Adrenal gland (tissue), 12 donors: ENCODE data around the gene CDHR2. TPM values are rescaled to one million over a fixed set of nuclear protein-coding genes. Genes with fewer than 3 reads are reported as not detected.

Experiments used
- DNase-seq, 7 donors: peaks; one replicate each; pipeline ENCODE4 v3.0.0-alpha.2; 2019 to 2020
- H3K27ac ChIP-seq, 5 donors: fragments of 200-600 bp; sonication (generic) in 4 of 5; 1 replicate in 3 of 5; 2 replicates in 2 of 5; pipeline versions ENCODE4 v1.5.1 to v1.8.0; 2016 to 2020; ENCODE audit warnings: mild to moderate bottlenecking in 1 of 5
- H3K27me3 ChIP-seq: fragments of 200-600 bp; 2 replicates; pipeline ENCODE4 v1.8.0; 2021
- H3K36me3 ChIP-seq, 2 donors: fragments of 200-600 bp; replicated peaks in 1 of 2; 1 replicate in 1 of 2; 2 replicates in 1 of 2; pipeline versions ENCODE4 v1.5.1 to v1.8.0; 2018 to 2022
- H3K4me1 ChIP-seq, 2 donors: fragments of 200-600 bp; replicated peaks in 1 of 2; 1 replicate in 1 of 2; 2 replicates in 1 of 2; pipeline versions ENCODE4 v1.5.1 to v1.8.0; 2018 to 2021
- H3K4me3 ChIP-seq, 4 donors: fragments of 200-600 bp; sonication (generic) in 3 of 4; one replicate each; pipeline ENCODE4 v1.5.1; 2016 to 2018
- H3K9me3 ChIP-seq, 3 donors: fragments of 200-600 bp; sonication (generic) in 1 of 3; replicated peaks in 1 of 3; 1 replicate in 2 of 3; 2 replicates in 1 of 3; pipeline versions ENCODE4 v1.5.1 to v1.8.0; 2016 to 2021
- CTCF ChIP-seq, 6 experiments: fragments of 450-650 bp in 4 of 6; fragments of 200-600 bp in 2 of 6; sonication (generic) in 1 of 6; IDR thresholded peaks; 1 replicate in 5 of 6; 2 replicates in 1 of 6; pipeline versions ENCODE4 v1.5.1 to v1.8.0; 2016 to 2021; ENCODE audit warnings: antibody characterized with exemption in 6 of 6, mild to moderate bottlenecking in 2 of 6, moderate library complexity in 1 of 6
- POLR2A ChIP-seq, 2 donors: fragments of 450-650 bp; IDR thresholded peaks; one replicate each; pipeline ENCODE4 v1.6.1; 2017; ENCODE audit warnings: antibody characterized with exemption in 2 of 2, mild to moderate bottlenecking in 2 of 2, moderate library complexity in 1 of 2
- WGBS, 4 donors: extraction: QIAGEN DNeasy Blood & Tissue Kit in 2 of 4; methylation state at CpG; one replicate each; pipeline versions ENCODE4 v1.1.5 to v1.1.7; 2013 to 2017; 5-methylcytosine and 5-hydroxymethylcytosine counted together
- intact Hi-C, 2 donors: fragments of 100-400 bp; cut with DNase I; formaldehyde crosslinking; loops; one replicate each; pipeline versions ENCODE4 v1.14.1 to v1.15.0; 2022 to 2023
- polyA plus RNA-seq, 3 donors: library from polyadenylated mRNA; stranded (reverse); fragments of 200-250 nt in 2 of 3; fragments of 350-450 nt in 1 of 3; fragmentation: Illumina TruSeq in 1 of 3; extraction: RNeasy Lipid Tissue Mini Kit (QIAGEN cat#74804) in 1 of 3; gene quantifications; one replicate each; pipeline ENCODE4 v1.2.3, GENCODE V29; 2013 to 2014
- total RNA-seq, 9 donors: library from RNA; depleted of rRNA in 4 of 9; stranded (reverse); fragments of >200 nt in 4 of 9; fragments of 120-200 nt in 1 of 9; fragmentation: NEBNext Ultra II Directional in 1 of 9; extraction: Animal tissue kit (Norgen Biotek cat#: 25700) in 1 of 9; gene quantifications; one replicate each; pipeline versions ENCODE4 v1.1.0 to v1.2.4, GENCODE V29; 2013 to 2023
- donor health status: healthy with polysubstance abuse.
- donor health status: Bipolar disorder and iron deficiency.
- donor health status: DM: yes; HTN: yes; CAD: no.
- donor health status: DM: no; HTN: no; CAD: no.
- donor health status: DM: no; HTN: no; CAD: no.
- donor health status: DM: yes; HTN: yes; CAD: no.

CDHR2 gene
- total and polyA plus RNA-seq, 12 donors: under 0.01 to 0.55 (median 0.15) TPM; not detected in 2

GRCh38 chr5:176601901-176602482, 52.9 kb downstream of the CDHR2 start:
- no peak overlapping the region for H3K27ac ChIP-seq
- no peaks in the 10 kb centered on the region for H3K4me1 ChIP-seq
- no peak for DNase-seq
- intact Hi-C loops: no loop called here
- H3K4me3 ChIP-seq: no peak overlapping the region
- WGBS, 4 donors: 78 to 89% (median 81%) methylated on average over 12 of the region's 12 CpGs
- TF ChIP-seq CTCF (IDR thresholded peaks at IDR 0.05) (no peak), POLR2A (IDR thresholded peaks at IDR 0.05) (no peak)
- no peaks in the 10 kb centered on the region for H3K36me3 ChIP-seq
- H3K9me3 ChIP-seq: no peaks in the 10 kb centered on the region
- H3K27me3 ChIP-seq: peaks cover 5% of the 10 kb centered on the region

GRCh38 chr5:176603091-176603490, 53.9 kb downstream of the CDHR2 start:
- Histone ChIP-seq H3K27me3 (peaks cover 3% of the 10 kb centered on the region), H3K4me1 (no peaks in the 10 kb centered on the region), H3K4me3 (no peak overlapping the region), H3K36me3 (no peaks in the 10 kb centered on the region), H3K9me3 (no peaks in the 10 kb centered on the region), H3K27ac (no peak overlapping the region)
- intact Hi-C loops: no loop called here
- DNase-seq: no peak
- TF ChIP-seq CTCF (IDR thresholded peaks at IDR 0.05) (no peak), POLR2A (IDR thresholded peaks at IDR 0.05) (no peak)
- 20 to 70% (median 50%) methylated on average over 2 of the region's 2 CpGs for WGBS, 4 donors

GRCh38 chr5:176606032-176606431, 56.9 kb downstream of the CDHR2 start:
- Histone ChIP-seq H3K9me3 (no peaks in the 10 kb centered on the region), H3K4me3 (no peak overlapping the region), H3K36me3 (no peaks in the 10 kb centered on the region), H3K27me3 (no peaks in the 10 kb centered on the region), H3K4me1 (peaks cover 7 to 9% of the 10 kb centered on the region in 2 donors), H3K27ac (no peak overlapping the region)
- DNase-seq: no peak
- TF ChIP-seq CTCF (IDR thresholded peaks at IDR 0.05) (no peak), POLR2A (IDR thresholded peaks at IDR 0.05) (no peak)
- WGBS, 4 donors: 71 to 86% (median 75%) methylated on average over 2 to 3 of the region's 3 CpGs
- intact Hi-C loops: no loop called here

DNA sequence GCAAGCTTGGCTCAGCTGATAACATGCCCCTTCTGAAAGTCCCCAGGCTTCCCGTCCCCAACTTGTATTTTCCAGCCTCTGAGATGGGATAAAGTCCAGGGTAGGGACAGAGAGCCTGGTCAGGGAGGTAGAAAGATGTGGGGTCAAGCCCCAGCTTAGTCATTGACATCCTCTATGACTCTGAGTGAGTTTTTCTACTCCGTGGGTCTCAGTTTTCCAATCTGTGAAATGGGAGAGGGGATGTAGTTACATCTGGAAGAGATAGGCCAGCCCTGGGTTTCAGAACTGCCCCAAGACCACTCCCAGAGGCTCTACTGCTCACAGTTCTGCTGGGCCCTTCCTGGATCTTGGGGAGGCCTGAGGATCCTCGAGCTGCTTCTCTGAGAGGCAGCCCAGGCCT, 57.7 kb downstream of the CDHR2 start:
- Histone ChIP-seq H3K4me1 (peaks cover 7 to 9% of the 10 kb centered on the region in 2 donors), H3K4me3 (no peak overlapping the region), H3K27ac (no peak overlapping the region), H3K9me3 (no peaks in the 10 kb centered on the region), H3K27me3 (no peaks in the 10 kb centered on the region), H3K36me3 (no peaks in the 10 kb centered on the region)
- intact Hi-C loops: no loop called here
- no peak for DNase-seq
- no peak for TF ChIP-seq POLR2A (IDR thresholded peaks at IDR 0.05)
- no peak for TF ChIP-seq CTCF (IDR thresholded peaks at IDR 0.05)
- WGBS, 4 donors: 73 to 100% (median 97%) methylated on average over 3 of the region's 3 CpGs
